Measurements from ENCODE around the gene TMEM150C.

The TMEM150C gene

GRCh38 chr4:82469791-82470345, 91.9 kb downstream of the TMEM150C start:
- DNase-seq: no peak

GRCh38 chr4:82467471-82467870, 94.3 kb downstream of the TMEM150C start:
- DNase-seq: no peak

DNA sequence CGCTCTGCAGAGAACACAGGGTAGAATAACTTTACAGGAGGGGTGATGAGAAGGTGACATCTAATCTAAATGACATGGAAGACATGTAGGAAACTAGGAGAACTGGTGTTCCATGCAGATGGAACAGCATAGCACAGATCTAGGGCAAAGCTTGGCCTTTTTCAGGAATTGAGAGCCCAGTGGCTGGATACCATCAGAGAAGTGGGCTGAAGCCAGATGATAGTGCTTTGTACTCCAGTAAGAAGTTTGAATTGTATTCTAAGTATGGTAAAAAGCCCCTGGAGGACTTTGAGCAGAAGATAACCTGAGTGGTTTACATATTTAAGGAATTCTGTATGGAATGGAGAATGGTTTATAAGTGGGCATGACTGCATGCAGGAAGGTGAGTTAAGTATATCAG, 98.6 kb downstream of the TMEM150C start:
- DNase-seq: no peak

DNA sequence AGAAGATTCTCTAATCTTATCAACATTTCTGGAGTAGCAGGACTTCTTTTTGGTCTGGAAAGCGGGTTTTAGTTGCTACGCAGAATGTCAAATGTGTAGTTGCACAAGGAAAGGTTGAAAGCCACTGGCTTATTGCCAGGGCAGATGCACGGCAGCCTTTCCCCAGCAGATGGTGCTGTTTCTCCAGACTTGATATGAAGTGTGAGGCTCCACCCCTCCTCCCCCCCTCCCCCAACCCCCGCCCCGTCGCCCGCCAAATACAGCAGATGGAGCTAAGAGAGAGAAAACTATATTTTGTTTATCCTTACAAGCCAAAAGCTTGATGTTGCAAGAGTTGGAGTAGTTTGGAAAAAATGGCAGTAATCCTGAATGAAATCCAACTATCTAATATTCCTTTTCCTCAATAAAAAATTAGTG, 99.4 kb downstream of the TMEM150C start:
- peak; percentile 45 for DNase-seq

DNA sequence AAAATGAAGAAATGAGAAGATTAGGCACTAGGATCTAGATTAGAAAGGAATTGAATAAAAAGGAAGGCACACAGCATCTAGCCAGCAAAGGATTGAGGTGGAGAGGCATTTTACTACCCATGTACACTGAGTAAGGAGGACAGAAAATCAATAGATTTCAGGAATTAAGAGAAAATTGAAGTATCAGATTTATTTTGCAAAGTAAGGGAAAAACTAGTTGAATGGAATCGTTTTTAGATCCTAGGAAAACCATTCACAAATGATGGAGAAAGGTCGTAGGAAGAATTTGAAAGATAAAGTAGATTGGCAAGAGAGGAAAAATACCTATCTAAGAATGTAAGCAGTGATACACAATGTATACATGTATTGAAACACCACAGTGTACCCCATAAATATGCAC, 100.1 kb downstream of the TMEM150C start:
- no peak for DNase-seq

DNA sequence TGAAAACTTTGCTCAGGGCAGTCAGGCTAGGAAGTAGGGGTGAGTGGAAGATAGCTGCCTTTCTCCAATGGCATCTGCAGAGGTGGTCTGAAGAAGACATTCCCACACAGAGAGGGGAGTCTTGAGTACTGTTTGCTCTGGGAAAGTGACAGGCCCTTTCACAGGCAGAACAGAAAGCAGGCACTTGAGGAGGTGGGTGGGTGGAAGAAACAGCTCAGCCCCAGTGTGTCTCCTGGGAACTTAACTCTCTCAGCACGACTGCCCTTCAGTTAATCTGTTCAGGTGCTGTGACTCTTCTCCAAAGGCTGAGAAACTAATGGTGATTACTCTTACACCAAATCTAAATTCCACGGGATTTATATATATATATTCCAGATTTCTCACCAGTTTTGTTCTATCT, 103.1 kb downstream of the TMEM150C start:
- no peak for DNase-seq

DNA sequence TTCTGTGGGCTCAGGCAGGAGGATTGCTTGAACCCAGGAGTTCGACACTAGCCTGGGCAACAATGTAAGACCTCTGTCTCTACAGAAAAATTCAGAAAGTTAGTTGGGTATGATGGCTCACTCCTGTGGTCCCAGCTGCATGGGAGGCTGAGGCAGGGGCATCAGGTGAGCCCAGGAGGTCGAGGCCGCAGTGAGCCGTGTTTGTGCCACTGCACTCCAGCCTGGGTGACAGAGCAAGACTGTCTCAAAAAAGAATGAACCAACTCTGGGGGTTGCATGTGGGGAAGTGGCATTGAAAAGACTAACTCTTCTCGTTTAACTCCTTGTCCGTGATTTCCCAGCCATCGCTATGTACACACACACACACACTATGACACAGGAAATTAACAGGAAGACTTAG, 104.5 kb downstream of the TMEM150C start:
- DNase-seq: no peak

DNA sequence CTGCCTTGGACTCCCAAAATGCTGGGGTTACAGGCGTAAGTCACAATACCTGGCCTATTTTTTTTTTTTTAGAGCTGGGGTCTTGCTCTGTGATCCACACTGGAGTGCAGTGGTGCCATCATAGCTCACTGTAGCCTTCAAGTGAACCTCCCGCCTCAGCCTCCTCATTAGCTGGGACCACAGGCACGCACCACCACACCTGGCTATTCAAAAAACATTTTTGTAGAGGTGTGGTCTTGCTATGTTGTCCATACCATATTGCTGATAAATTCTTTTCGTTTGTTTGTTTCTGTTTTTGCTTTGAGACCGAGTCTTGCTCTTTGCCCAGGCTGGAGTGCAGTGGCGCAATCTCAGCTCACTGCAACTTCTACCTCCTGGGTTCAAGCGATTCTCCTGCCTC, 109.8 kb downstream of the TMEM150C start:
- no peak for DNase-seq

- DNase-seq: no peak
These were observed 110.6 kb downstream of the TMEM150C start for GRCh38 chr4:82450966-82451755.

GRCh38 chr4:82447886-82448285, 113.9 kb downstream of the TMEM150C start:
- no peak for DNase-seq

DNA sequence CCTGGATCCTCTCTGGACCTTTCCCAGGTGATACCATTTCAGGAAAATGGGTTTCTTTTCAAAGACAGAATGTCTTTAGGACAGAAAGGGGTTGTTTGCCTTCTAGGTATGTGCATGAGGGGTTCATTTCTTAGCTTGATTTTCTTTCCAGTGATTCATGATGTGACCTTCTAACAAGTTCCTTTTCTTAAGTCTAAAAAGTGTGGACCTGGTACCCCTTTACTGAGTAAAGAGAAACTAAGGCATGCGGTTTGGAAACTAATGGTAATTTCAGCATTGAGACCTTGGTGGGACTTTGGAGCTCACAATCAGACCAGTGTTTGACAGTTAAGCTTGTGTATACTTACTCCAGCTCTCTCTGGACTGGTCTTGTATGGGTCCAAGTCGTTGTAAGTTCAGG, 122.7 kb downstream of the TMEM150C start:
- DNase-seq: no peak

DNA sequence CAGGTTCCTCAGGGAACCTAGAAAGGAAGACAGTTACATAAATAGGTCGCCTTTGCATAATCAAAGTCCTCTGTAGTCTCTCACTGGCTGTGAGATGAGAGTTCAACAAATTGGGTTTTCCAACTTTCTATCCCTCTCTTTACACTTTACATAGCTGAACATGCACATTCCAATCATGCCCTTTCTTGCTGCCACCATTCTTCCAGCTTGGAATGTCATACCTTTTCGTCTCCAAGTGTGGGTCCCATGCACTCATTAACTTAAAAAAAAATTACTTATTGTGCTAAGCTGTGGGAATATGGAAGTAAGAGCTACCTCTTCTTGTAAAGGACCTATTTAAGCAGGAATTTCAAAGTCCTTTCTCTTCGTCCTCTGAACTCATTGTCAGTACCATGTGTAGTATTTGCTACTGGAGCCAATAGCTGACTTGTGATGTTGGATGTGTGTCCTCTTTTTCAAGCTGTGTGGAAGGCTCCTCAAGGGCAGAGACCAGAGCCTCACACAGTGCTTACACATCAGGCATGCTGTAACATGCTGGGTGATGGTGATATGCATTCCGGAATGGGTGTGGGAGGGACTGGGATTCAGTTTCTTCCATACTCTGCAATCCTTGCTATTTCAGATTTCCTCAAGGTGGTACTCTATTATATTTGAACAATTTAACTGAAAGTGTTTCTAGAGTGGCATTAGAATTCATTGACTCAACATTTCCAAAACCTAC, 124.3 kb downstream of the TMEM150C start:
- DNase-seq: no peak

DNA sequence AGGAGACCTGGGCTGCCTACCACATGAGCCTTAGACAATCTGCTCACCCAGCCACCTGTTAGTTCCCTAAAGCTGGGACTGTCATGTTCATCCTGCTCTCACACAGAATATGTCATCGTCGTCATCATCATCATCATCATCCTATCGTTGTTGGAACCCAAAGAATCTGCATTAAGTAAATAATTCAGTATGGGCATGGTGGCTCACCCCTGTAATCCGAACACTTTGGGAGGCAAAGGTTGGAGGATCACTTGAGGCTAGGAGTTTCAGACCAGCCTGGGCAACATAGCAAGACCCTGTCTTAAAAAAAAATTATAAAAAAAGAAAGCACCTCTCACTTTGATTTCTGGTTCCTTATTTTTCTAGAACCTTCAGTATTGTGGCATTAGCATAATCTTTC, 125.0 kb downstream of the TMEM150C start:
- no peak for DNase-seq

GRCh38 chr4:82436130-82436529, 125.7 kb downstream of the TMEM150C start:
- DNase-seq: no peak

GRCh38 chr4:82434949-82435348, 126.8 kb downstream of the TMEM150C start:
- DNase-seq: no peak

- no peak for DNase-seq
These were observed 128.0 kb downstream of the TMEM150C start for GRCh38 chr4:82433791-82434190.

Data from NCI-H526 treated with DMSO at 0.1 percent for 48 hours (cell line).